HL-60 (cell line): ENCODE data around the gene GOLGA6B.

ENCODE experiments used
- CTCF ChIP-seq: IDR thresholded peaks from one replicate; pipeline ENCODE4 v1.5.1; 2011; ENCODE audit warnings: low read length, control low read depth, inconsistent platforms; ENCODE audit not compliant: insufficient read depth
- GABPA ChIP-seq: IDR thresholded peaks from 2 replicates; pipeline ENCODE4 v1.6.1; 2012; ENCODE audit warnings: low read depth
- POLR2AphosphoS5 ChIP-seq: IDR thresholded peaks from 2 replicates; pipeline ENCODE4 v1.6.1; 2012; ENCODE audit warnings: low read depth
- SPI1 ChIP-seq: IDR thresholded peaks from 2 replicates; pipeline ENCODE4 v1.6.1; 2012; ENCODE audit warnings: low read depth, mild to moderate bottlenecking, borderline replicate concordance
- TF ChIP-seq, protein P1 (sequence below): IDR thresholded peaks from 2 replicates; pipeline ENCODE4 v1.6.1; 2012; ENCODE audit warnings: low read depth; ENCODE audit not compliant: insufficient replicate concordance

DNA sequence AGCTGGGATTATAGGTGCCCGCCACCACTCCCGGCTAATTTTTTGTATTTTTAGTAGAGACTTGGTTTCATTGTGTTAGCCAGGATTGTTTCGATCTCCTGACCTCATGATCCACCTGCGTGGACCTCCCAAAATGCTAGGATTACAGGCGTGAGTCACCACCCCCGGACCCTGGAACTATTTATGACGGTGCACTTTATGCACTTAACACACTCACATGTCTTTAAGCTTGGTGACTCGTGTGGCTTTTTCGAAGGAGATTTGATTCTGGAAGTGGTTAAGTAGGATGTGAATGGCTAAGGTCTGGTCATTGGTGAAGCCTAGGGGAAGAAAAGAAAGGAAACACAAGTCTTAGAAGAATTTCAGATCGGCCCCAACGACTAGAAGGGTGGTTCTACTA, 51.8 kb downstream of the GOLGA6B start:
- TF ChIP-seq SPI1, result no peak
- TF ChIP-seq, protein P1, sequence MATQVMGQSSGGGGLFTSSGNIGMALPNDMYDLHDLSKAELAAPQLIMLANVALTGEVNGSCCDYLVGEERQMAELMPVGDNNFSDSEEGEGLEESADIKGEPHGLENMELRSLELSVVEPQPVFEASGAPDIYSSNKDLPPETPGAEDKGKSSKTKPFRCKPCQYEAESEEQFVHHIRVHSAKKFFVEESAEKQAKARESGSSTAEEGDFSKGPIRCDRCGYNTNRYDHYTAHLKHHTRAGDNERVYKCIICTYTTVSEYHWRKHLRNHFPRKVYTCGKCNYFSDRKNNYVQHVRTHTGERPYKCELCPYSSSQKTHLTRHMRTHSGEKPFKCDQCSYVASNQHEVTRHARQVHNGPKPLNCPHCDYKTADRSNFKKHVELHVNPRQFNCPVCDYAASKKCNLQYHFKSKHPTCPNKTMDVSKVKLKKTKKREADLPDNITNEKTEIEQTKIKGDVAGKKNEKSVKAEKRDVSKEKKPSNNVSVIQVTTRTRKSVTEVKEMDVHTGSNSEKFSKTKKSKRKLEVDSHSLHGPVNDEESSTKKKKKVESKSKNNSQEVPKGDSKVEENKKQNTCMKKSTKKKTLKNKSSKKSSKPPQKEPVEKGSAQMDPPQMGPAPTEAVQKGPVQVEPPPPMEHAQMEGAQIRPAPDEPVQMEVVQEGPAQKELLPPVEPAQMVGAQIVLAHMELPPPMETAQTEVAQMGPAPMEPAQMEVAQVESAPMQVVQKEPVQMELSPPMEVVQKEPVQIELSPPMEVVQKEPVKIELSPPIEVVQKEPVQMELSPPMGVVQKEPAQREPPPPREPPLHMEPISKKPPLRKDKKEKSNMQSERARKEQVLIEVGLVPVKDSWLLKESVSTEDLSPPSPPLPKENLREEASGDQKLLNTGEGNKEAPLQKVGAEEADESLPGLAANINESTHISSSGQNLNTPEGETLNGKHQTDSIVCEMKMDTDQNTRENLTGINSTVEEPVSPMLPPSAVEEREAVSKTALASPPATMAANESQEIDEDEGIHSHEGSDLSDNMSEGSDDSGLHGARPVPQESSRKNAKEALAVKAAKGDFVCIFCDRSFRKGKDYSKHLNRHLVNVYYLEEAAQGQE, result no peak
- TF ChIP-seq GABPA, result no peak
- TF ChIP-seq POLR2AphosphoS5, result no peak
- no peak for TF ChIP-seq CTCF
